Activated CD8-positive, alpha-beta T cell treated with anti-CD3 and anti-CD28 coated beads for 36 hours (primary cell): ENCODE data around the gene GEMIN4. TPM values are rescaled to one million over a fixed set of nuclear protein-coding genes. Genes with fewer than 3 reads are reported as not detected.

Experiments
- ATAC-seq: fragments of 200-7000 bp; cut with Tn5 transposase; one replicate; pipeline ENCODE4 v1.10.0; 2021; ENCODE audit warnings: mild to moderate bottlenecking, moderate library complexity
- CTCF ChIA-PET: fragments of 350-600 bp; sonication (Branson Sonifier 250); formaldehyde crosslinking; loops from one replicate; lab custom pipeline; 2021; ENCODE audit warnings: antibody characterized with exemption; lab: Charles Lee
- POLR2A ChIA-PET: fragments of 350-600 bp; sonication (Branson Sonifier 250); formaldehyde crosslinking; loops from one replicate; lab custom pipeline; 2021; ENCODE audit warnings: antibody characterized with exemption; lab: Charles Lee
- DNase-seq: peaks from one replicate; pipeline ENCODE4 v3.0.0-alpha.2; 2020
- H3K27ac Mint-ChIP-seq: one replicate; pipeline ENCODE4 v1.8.0; 2021; ENCODE audit warnings: mild to moderate bottlenecking, mixed read lengths
- H3K27me3 Mint-ChIP-seq: one replicate; pipeline ENCODE4 v1.8.0; 2021; ENCODE audit warnings: mixed read lengths
- H3K36me3 Mint-ChIP-seq: one replicate; pipeline ENCODE4 v1.8.0; 2021; ENCODE audit warnings: low read depth, mixed read lengths
- H3K4me1 Mint-ChIP-seq: one replicate; pipeline ENCODE4 v1.8.0; 2021; ENCODE audit warnings: low read depth, mixed read lengths
- H3K4me3 Mint-ChIP-seq: one replicate; pipeline ENCODE4 v1.8.0; 2021; ENCODE audit warnings: mild to moderate bottlenecking, moderate library complexity, mixed read lengths
- H3K9me3 Mint-ChIP-seq: one replicate; pipeline ENCODE4 v1.8.0; 2021; ENCODE audit warnings: mixed read lengths
- intact Hi-C: fragments of 100-400 bp; cut with micrococcal nuclease; formaldehyde crosslinking; loops from one replicate; pipeline ENCODE4 v1.10.0; 2022
- total RNA-seq, 2 experiments: library from RNA; stranded (reverse); gene quantifications; one replicate each; pipeline ENCODE4 v1.2.3, GENCODE V29; 2021
- TF ChIP-seq, protein P1 (sequence below): fragments of 200-600 bp; IDR thresholded peaks from one replicate; pipeline ENCODE4 v1.8.0; 2022; ENCODE audit warnings: antibody characterized with exemption, mild to moderate bottlenecking

Gene GEMIN4
- total RNA-seq, 2 experiments from 2014 or later = 52.8 to 55.8 TPM

DNA sequence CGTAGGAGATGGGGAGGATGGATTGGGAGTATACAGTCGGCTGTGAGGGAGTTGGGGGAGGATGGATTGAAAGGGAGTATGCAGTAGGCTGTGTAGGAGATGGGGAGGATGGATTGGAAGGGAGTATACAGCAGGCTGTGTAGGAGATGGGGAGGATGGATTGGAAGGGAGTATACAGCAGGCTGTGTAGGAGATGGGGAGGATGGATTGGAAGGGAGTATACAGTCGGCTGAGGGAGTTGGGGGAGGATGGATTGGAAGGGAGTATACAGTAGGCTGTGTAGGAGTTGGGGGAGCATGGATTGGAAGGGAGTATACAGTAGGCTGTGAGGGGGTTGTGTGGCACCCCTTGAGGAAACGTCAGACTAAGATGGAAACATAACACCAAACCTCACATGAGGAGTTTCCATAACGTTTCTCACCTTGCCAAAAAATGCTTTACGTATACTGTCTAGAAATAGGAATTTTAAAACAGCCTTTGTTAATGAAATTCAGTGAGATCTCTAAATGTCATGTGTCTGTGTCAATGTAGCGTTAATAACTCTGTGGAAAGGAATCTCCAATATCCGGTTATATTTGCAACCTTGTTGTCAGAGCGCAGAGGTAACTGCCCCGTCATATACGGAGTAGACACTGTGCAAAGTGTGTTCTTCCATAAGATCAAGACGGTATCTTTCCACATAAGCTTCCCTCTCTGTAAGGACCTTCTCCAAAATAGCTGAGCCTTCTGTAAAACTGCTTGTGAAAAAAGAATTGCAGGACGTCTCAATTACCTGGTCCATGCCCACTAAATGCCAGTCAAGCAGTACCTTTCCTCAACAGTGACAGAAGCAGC is 31.1 kb downstream of the GEMIN4 start:
- Mint-ChIP-seq H3K36me3 (no peaks in the 10 kb centered on the region), H3K27ac (no peak overlapping the region), H3K4me3 (no peak overlapping the region), H3K9me3 (no peaks in the 10 kb centered on the region), H3K27me3 (no peaks in the 10 kb centered on the region), H3K4me1 (peaks cover 4% of the 10 kb centered on the region)
- CTCF ChIA-PET = interaction anchor here (0.8 kb wide), 1 partner anchor 21 kb away, joined by 3 read pairs; no protein-coding TSS in a partner anchor
- POLR2A ChIA-PET = no interaction called here
- TF ChIP-seq, protein P1, sequence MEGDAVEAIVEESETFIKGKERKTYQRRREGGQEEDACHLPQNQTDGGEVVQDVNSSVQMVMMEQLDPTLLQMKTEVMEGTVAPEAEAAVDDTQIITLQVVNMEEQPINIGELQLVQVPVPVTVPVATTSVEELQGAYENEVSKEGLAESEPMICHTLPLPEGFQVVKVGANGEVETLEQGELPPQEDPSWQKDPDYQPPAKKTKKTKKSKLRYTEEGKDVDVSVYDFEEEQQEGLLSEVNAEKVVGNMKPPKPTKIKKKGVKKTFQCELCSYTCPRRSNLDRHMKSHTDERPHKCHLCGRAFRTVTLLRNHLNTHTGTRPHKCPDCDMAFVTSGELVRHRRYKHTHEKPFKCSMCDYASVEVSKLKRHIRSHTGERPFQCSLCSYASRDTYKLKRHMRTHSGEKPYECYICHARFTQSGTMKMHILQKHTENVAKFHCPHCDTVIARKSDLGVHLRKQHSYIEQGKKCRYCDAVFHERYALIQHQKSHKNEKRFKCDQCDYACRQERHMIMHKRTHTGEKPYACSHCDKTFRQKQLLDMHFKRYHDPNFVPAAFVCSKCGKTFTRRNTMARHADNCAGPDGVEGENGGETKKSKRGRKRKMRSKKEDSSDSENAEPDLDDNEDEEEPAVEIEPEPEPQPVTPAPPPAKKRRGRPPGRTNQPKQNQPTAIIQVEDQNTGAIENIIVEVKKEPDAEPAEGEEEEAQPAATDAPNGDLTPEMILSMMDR = no peak
- DNase-seq (no peak), ATAC-seq (no peak)
- intact Hi-C loops = no loop called here

DNA sequence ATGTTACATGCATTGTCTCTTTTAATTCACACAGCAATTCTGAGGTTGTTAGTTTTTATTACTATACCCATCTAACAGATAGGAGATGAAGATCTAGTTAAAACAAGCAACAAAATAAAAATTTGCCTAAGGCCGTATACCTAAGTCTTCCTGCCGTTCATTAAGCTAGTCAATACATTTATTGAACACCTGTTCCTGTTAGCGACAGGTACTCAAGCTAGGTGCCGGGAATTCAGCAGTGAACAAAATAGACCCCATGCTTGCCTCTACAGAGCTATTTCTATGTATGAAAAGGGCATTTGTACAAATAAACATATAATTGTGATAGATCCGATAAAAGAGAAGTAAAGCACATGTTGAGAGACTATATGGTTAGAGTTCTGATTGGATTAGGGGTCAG is 34.0 kb downstream of the GEMIN4 start:
- ChIA-PET POLR2A (interaction anchor here (1.0 kb wide), 1 partner anchor 24 kb away, joined by 3 read pairs; no protein-coding TSS in a partner anchor), CTCF (interaction anchor here (1.6 to 1.8 kb wide), 2 partner anchors 13 to 18 kb away, joined by 4 to 7 read pairs; no protein-coding TSS in a partner anchor)
- Mint-ChIP-seq H3K27ac (no peak overlapping the region), H3K4me3 (no peak overlapping the region), H3K4me1 (peaks cover 13% of the 10 kb centered on the region), H3K36me3 (no peaks in the 10 kb centered on the region), H3K27me3 (no peaks in the 10 kb centered on the region), H3K9me3 (no peaks in the 10 kb centered on the region)
- ATAC-seq = no peak
- intact Hi-C loops = no loop called here
- DNase-seq = no peak
- TF ChIP-seq, protein P1 = no peak

DNA sequence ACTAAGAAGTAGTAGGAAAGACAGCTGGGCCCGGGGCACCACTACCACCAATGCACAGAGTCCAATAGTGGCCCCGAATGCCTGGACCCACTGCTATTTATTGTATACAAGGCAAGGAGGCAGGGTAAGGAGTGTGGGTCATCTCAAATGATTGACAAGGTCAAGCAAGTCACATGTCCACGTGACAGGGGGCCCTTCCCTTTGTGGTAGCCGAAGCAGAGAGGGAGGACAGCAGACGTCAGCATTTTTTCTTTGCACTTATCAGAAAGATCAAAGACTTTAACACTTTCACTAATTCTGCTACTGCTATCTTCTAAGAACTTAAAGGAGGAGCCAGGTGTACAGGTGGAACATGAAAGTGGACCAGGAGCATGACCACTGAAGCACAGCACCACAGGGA is 43.9 kb downstream of the GEMIN4 start:
- TF ChIP-seq, protein P1 = no peak
- CTCF ChIA-PET = interaction anchor here (1.0 kb wide), 1 partner anchor 296 kb away, joined by 3 read pairs; no protein-coding TSS in a partner anchor
- Mint-ChIP-seq H3K27ac (no peak overlapping the region), H3K4me3 (no peak overlapping the region), H3K9me3 (no peaks in the 10 kb centered on the region), H3K27me3 (no peaks in the 10 kb centered on the region), H3K36me3 (peaks cover 21% of the 10 kb centered on the region), H3K4me1 (peaks cover 28% of the 10 kb centered on the region)
- DNase-seq (no peak), ATAC-seq (no peak)
- intact Hi-C loops = no loop called here
- POLR2A ChIA-PET = interaction anchor here (1.0 kb wide), 1 partner anchor 25 kb away, joined by 4 read pairs; no protein-coding TSS in a partner anchor

DNA sequence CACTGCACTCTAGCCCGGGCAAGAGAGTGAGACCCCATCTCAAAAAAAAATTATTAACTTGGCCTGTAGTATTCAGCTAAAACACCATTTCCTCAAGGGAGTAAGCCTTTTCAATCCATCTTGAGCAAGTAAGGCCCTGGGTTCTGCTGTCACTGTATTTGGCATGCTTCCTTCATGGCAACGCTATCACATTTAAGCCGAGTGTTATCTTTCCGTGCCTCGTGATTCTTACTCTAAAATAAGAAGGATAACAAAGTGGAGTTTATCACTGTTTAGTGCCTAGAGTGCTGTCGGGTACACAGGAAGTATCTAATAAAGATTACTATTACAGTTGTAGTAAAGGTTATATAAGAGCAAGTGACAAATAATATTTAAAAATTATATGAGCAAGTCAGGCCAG is 46.2 kb downstream of the GEMIN4 start:
- H3K4me1 Mint-ChIP-seq = peaks cover 19% of the 10 kb centered on the region
- no peak overlapping the region for H3K27ac Mint-ChIP-seq
- POLR2A ChIA-PET = interaction anchor here (0.9 to 1.3 kb wide), 2 partner anchors 9 to 293 kb away, joined by 3 to 4 read pairs; partner anchors contain the start of gene VPS53
- CTCF ChIA-PET = interaction anchor here (12.3 kb wide), 1 partner anchor 294 kb away, joined by 162 read pairs; a partner anchor contains a TSS
- intact Hi-C loops = no loop called here
- no peaks in the 10 kb centered on the region for H3K27me3 Mint-ChIP-seq
- no peaks in the 10 kb centered on the region for H3K9me3 Mint-ChIP-seq
- H3K4me3 Mint-ChIP-seq = no peak overlapping the region
- no peak for DNase-seq
- peaks cover 15% of the 10 kb centered on the region for H3K36me3 Mint-ChIP-seq
- TF ChIP-seq, protein P1 = no peak
- no peak for ATAC-seq

- Mint-ChIP-seq H3K27me3 (no peaks in the 10 kb centered on the region), H3K9me3 (no peaks in the 10 kb centered on the region), H3K4me1 (peaks cover 19% of the 10 kb centered on the region), H3K36me3 (peaks cover 13% of the 10 kb centered on the region), H3K27ac (no peak overlapping the region), H3K4me3 (no peak overlapping the region)
- CTCF ChIA-PET = interaction anchor here (1.1 to 12.3 kb wide), 2 partner anchors 18 to 293 kb away, joined by 3 to 162 read pairs; a partner anchor contains a TSS
- POLR2A ChIA-PET = interaction anchor here (0.9 to 1.3 kb wide), 2 partner anchors 10 to 292 kb away, joined by 3 to 4 read pairs; partner anchors contain the start of gene VPS53
- TF ChIP-seq, protein P1 = no peak
- DNase-seq (no peak), ATAC-seq (no peak)
- intact Hi-C loops = no loop called here
Observed at GRCh38 chr17:705011-705410, 47.1 kb downstream of the GEMIN4 start.
